SH-SY5Y (cell line): ENCODE results near the gene SIL1.
A peak's percentile ranks its signal among the peaks of the same experiment; 100 is the strongest.

Source experiments
- GATA2 ChIP-seq: IDR thresholded peaks from 2 replicates; pipeline ENCODE4 v1.6.1; 2011; ENCODE audit warnings: mild to moderate bottlenecking, low read depth, low read length
- GATA3 ChIP-seq: IDR thresholded peaks from 2 replicates; pipeline ENCODE4 v1.6.1; 2011; ENCODE audit warnings: low read depth, mild to moderate bottlenecking, low read length, moderate library complexity

Gene SIL1

DNA sequence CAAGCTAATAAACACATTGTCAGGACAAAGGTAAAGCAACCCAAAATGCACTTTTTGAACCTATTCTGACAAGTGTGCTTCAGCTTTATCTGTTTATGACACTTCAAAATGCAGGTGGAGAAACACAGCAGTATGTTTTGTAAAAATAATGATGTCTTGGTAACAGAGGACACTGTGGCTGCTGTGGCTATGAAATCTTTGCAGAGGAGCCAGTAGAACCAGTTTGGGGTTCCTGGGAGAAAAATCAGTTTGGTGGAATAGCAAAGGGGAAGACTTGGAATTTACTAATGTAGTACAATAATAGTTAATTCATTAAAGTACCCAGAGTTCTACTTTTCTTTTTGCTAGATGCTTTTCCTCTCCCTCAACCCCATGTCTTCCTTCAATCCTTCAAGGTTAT, 40.6 kb downstream of the SIL1 start:
- TF ChIP-seq GATA2: no peak
- no peak for TF ChIP-seq GATA3

DNA sequence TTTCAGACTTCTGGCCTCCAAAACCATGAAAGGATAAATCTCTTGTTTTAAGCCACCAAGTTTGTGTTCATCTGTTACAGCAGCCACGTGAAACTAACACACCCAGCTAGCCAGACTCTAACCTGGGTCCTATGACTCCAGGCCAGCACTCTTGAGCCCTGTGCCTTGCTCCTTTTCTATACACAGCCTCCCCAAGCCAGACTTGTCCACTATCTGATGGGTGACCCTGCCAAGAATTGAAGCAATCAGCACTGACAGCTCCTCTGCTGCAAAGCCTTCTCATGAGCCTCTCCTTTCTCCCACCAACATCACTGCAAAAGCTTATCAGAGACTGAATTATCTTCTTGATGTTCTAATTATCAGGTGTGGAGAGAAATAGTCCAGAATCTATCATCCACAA, 41.4 kb downstream of the SIL1 start:
- TF ChIP-seq GATA2: no peak
- no peak for TF ChIP-seq GATA3

DNA sequence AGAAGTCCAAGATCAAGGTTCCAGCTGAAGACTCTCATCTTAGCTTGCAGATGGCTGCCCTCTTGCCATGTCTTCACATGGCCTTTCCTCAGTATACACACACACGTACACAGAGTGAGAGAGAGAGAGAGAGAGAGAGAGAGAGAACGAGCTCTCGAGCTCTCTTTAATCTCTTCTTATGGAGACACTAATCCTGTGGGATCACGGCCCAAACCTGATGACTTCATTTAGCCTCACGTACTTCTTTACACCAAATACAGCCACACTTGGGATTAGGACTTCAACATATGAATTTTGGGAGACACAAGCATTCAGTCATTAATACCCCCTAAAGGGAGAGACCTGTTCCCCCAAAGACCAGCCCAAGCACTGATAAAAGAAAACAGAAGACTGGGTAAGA, 42.8 kb downstream of the SIL1 start:
- no peak for TF ChIP-seq GATA3

DNA sequence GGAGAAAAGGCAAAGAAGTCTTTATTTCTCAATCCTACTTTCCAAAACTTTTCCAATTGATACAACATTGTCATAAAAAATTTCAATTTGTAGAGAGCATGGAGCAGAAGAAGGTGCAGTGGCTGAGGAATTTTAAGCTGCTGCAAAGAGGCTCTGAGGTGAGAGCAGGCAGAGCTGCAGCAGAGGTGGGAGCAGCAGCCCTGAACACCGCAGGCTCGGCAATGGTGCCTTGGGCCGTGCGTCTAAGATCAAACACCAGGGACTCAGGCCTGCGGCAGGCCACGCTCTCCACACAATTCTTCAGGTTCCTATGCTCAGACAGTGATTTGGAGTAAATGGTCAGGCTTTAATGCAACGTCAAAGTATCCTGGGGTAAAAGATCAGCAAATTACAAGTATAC, 46.3 kb downstream of the SIL1 start:
- no peak for TF ChIP-seq GATA3
- no peak for TF ChIP-seq GATA2

DNA sequence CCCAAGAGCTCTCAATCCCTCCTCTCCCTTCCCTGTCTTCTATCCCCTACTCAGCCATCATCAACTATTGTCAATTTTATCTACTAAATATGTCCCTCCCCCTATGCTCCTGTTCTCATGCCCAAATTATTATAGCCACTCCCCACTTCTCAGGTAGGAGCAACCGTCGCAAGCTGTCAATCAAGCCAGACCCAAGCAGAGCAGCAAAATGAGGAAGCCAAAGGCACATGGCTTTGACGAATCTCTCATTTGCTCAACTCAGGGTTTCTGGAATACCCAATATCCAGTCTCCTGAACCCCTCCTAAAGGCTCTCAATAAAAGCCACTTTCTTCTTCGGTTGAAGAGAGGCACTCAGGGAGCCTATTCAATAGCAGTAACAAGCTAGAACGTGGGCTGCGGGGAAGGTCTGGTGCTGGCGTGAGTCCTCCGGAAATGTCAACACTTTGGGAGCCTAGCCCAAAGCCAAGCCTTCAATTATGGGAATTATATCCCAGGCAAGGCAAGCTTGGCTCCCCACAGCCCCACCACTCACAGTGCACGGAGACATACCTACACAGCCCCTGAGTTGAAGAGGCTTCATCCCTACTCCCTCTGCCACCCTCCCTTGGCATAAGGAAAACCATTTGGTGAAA, 47.7 kb downstream of the SIL1 start:
- no peak for TF ChIP-seq GATA2
- no peak for TF ChIP-seq GATA3

DNA sequence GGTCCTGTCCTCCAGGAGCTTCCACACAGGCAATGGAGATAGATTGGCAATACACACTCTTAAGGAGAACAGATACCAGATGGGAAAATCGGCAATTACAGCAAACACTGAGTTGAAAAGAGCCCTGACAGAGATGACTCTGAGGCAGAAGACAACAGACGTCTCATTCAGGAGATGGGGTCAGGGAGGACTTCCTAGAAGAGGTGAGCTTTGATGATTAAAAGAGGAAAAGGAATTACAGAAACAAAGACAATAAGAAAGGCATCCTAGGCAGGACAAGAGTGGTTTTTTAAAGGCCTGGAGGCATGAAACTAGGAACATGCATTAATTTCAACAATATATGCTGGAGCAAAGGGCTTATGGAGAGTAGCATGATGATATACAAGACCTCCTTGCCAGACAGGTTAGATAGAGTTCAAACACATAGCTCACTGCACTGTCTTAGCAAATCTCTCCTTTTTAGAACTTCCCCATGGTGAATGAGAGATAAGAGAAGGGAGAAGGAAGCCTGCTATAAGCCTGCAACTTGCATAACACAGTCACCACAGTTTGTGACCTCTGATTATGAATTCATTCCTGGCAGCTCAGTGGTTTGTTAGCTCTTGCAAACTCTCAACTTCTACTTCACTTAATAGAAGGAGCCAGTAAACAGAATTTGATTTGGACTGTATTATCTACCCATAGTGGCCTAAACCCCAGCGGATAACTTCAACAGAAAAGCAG, 48.5 kb downstream of the SIL1 start:
- TF ChIP-seq GATA3 (no peak), GATA2 (no peak)

DNA sequence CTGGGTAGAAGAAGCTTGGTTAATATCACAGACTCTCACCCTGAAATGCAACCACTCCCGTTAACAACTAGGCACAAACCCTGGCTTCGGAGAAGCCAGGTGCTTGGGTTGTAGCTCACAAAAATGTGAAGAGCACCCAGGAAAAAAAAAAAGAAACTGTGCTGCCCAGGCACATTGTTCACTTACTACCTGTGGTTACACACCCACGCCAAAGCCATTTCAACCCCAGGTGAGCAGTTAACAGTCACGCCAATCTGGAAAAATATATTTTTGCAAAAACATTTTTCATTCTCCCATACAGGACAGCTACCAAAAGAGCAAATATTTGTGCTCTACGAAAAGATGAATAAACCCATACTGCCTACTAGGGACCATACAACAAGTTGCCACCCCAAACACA, 49.2 kb downstream of the SIL1 start:
- TF ChIP-seq GATA3: no peak
- TF ChIP-seq GATA2: no peak

DNA sequence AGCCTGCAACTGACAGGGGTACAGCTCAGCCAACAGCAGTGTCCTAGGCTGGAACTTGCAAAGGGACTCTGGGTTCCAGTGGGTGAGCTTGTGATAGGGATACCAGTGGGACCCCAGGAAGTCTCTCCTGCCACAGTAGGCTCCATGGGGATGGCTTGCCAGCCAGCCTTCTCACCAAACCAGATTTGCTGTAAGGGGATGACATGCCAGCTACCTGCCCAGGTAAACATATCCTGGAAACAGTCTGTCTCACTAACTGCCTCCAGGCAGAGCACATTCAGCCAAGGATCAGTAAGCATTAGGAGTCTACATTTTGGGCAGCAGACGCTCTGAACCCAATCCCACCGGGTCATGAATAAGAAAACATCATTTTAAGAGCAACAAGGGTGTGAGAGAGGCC, 49.9 kb downstream of the SIL1 start:
- TF ChIP-seq GATA2 (no peak), GATA3 (no peak)

DNA sequence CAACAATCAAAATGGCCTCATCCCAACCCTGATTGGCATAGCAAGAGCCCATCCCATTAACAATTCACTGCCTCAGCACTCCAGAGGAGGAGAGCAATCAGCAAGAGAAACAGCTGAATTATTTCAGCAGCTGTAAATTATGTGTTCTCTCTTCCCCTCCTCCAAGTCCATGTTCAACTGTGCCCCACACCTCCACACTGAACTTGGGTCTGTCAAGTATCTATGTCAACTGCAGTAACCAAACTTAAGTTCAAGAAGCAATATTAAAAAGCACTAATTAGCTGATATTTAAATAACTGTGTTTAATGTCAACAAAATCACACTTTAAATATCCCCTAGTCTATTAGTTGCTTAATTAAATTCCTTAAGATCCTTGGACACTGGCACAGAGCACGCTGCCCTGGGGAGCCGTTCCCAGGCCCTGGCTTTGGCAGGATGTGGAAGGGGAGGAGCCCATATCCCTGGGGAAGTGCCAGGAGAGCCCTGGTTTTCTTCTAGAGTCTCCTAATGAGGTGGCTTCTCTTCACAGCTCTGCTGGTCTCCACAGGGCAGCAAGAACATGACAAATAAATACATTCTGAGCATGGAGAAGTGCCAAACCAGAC, 50.6 kb downstream of the SIL1 start:
- no peak for TF ChIP-seq GATA3
- no peak for TF ChIP-seq GATA2

DNA sequence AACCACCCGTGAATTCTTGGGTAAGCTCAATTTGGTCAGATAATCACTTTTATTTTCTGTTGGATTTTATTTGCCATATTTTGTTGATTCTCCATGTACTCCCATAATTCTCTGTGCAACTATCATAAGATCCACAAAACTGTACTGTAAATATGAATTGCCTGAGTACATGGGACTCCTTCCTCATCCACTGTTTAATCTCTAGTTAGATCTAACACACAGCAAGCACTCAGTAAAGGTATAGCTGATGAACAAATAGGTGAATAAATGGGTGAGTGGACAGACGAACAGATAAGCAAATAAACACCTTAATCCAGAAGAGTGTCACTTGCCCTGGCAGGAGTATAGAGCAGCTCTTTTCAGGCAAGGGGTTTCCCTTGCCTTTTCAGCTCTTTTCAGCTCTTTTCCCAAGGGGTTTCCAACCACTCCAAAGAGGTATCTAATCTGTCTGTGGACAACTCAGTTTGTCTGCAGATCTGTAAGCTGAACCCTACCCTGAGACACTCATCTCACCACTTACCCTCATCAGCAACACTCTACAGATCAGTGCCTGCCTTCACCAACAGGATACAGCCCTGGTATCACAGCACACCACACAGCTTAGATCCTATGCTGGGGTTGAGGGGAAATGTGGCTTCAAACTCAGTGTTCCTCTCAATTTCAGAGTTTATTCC, 51.2 kb downstream of the SIL1 start:
- TF ChIP-seq GATA2 (peak; percentile 19; the same call in 1 of the 2 replicates), GATA3 (no peak)

DNA sequence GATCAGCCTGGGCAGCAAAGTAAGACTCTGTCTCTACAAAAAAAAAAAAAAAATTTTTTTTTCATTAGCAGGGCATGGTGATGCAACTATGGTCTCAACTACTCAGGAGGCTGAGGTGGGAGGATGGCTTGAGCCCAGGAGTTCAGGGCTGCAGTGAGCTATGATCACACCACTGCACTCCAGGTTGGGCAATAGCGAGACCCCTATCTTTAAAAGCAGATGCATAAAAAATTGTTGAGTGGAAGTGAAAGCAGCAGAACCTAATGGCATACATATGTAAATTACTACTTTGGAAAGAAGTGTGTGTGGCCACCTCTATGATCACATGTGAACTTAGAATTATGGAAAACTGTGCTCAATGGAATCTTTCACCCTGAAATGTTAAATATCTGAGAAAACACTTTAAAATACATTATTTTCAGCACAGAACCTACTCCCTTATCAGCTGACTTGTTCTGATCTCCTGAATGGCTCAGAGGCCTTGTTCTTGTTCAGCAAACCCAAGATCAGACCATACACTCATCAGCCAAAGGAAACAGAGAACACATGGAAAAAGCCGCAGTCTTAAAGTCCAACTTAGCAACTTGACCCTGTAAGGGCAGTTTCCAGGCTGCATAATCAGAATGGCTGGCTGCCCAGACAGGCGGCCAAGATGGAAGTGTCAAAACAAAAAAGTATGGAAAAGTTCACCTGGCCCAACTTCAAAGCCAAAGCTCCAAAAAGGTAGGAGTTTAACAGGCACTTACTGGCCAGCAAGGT, 56.5 kb downstream of the SIL1 start:
- TF ChIP-seq GATA2 (no peak), GATA3 (no peak)

DNA sequence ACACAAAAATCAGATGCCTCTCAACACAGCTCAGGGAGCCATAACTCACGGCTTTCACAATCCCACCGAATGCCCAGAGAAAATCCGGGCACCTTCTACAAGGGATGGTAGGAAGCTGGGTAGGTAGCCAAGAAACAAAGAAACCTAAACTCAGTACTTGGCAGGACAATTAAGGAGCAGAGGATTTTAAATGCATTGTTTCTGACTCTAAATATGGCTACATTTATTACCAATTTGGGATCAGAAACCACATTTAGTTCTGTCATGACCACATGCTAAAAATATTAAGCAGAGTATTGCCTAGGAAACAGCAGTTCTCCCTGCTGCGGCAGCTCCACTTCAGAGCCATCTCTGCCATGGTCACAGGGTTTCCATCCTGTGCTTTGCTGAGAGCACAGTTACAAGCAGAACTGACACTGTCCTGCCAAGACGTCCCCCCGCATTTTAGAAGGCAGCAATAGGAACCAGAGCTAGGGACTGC, 57.5 kb downstream of the SIL1 start:
- TF ChIP-seq GATA2 (no peak), GATA3 (no peak)

DNA sequence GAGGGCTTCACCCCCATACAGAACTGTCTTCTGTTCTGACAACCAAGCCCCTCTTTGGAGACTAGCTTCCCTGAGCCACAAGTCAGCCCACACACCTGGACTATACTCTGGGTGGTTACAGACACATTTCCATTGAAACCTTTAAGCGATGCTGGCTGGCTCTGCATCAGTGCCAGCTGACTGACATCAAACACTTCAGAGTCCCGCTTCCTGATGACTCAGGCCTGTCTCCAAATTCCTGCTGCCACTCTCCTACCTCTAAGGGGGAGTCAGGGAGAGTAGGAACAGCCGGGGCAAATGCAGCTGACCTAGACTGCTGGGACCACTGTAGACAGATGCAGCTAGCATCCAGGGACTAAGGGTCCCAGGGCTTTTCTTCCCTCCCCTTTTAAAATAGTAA, 59.4 kb downstream of the SIL1 start:
- TF ChIP-seq GATA3 (no peak), GATA2 (no peak)

DNA sequence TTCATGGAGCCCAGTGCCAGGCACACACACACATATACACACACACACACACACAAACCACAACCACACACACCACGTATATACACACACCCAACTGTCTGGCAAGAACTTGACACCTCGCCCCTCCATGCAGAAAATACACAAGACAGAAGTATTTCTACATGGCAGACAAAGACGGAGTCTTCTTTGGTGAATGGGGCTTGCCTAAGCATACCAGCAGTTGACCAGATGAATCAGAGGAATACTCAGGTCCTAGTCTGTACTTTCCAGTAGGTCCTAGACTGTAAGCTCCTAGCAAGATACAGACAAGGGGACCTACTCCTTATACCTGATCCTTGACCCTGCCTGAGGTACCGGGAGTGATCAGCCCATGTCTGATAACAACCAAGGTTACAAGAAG, 60.1 kb downstream of the SIL1 start:
- no peak for TF ChIP-seq GATA3
- TF ChIP-seq GATA2: no peak

DNA sequence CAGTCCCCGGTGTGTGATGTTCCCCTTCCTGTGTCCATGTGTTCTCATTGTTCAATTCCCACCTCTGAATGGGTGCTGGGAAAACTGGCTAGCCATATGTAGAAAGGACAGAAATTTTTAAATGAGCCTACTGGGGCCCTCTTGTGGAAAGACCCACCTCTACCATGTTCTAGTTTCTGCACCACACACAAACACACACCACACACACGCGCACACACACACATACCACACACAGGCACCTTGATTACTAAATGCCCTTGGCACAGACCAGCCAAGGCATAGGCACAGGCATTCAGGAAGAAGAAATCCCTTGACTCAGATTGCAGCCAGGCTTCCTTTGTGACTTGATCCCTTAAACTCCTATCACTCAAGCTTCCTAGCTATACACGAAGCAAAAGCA, 60.5 kb downstream of the SIL1 start:
- TF ChIP-seq GATA2 (no peak), GATA3 (no peak)
